Upper lobe of left lung (tissue), 4 donors: ENCODE data around the gene GRIA1.

Experiments used
- POLR2AphosphoS5 ChIP-seq, 2 donors: sonication (generic); formaldehyde crosslinking; IDR thresholded peaks; one replicate each; pipeline ENCODE4 v1.5.1; 2017; ENCODE audit warnings: antibody characterized with exemption in 2 of 2
- TF ChIP-seq, protein P1 (sequence below), 6 experiments: fragments of 450-650 bp in 4 of 6; fragments of 200-600 bp in 2 of 6; sonication (generic) in 2 of 6; IDR thresholded peaks; one replicate each; pipeline ENCODE4 v1.5.1; 2016 to 2019; ENCODE audit warnings: antibody characterized with exemption in 6 of 6

DNA sequence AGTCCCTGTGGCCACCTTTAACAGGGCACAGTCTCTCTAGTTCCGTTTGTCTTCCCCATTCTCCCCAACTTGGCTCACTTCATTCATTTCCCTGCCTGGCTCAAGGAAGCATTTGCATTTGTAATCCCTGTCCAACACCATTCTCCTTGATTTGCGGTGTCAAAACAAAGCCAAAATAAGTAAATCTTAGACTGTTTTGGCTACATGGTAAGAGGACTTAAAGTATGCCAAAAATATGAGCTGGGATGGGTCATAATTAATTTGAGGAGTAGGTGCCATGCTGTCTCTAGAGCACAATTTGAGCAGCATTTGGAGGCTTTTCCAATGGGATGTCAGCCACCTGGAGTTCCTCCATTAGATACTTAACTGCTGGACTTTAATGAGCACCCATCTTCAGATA is 3.7 kb upstream of the GRIA1 start:
- TF ChIP-seq POLR2AphosphoS5 (IDR thresholded peaks at IDR 0.05) = no peak
- TF ChIP-seq, protein P1, sequence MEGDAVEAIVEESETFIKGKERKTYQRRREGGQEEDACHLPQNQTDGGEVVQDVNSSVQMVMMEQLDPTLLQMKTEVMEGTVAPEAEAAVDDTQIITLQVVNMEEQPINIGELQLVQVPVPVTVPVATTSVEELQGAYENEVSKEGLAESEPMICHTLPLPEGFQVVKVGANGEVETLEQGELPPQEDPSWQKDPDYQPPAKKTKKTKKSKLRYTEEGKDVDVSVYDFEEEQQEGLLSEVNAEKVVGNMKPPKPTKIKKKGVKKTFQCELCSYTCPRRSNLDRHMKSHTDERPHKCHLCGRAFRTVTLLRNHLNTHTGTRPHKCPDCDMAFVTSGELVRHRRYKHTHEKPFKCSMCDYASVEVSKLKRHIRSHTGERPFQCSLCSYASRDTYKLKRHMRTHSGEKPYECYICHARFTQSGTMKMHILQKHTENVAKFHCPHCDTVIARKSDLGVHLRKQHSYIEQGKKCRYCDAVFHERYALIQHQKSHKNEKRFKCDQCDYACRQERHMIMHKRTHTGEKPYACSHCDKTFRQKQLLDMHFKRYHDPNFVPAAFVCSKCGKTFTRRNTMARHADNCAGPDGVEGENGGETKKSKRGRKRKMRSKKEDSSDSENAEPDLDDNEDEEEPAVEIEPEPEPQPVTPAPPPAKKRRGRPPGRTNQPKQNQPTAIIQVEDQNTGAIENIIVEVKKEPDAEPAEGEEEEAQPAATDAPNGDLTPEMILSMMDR (IDR thresholded peaks at IDR 0.05) = no peak
